ENCODE results near the gene TBCK.

DNA sequence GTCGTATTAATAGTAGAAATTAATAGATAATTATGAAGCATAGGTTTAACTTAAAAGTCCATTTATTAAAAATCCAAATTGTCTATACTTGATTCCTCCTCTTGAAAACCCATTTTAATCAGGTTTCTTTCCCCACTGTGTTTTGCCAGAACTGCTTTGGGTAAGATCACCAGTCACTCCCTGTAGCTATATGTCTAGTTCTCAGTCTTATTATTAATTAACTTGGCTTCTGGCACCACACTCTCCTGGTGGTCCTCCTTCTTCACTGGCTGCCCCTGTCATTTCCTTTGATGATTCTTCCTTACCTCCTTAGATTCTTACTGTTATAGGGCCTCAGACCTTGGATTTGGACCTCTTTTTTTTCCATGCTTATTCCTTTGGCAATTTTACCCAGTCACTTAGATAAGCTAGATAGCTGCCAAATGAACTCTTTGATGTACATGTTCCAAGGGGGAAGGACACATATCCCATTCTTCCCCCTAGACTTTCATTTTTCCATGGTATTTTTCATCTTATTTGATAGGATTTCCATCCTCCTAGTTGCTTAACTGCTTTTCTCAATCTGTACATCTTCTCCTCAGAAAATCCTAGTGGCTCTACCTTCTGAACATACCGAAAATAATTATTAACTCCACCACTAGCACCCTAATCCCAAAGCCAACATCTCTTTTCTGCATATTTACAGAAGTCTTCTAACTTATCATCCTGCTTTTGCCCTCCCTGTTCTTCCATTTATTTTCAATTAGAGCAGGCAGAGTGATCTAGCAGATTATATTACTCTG, 28.0 kb upstream of the TBCK start:
- TF ChIP-seq, protein P1, sequence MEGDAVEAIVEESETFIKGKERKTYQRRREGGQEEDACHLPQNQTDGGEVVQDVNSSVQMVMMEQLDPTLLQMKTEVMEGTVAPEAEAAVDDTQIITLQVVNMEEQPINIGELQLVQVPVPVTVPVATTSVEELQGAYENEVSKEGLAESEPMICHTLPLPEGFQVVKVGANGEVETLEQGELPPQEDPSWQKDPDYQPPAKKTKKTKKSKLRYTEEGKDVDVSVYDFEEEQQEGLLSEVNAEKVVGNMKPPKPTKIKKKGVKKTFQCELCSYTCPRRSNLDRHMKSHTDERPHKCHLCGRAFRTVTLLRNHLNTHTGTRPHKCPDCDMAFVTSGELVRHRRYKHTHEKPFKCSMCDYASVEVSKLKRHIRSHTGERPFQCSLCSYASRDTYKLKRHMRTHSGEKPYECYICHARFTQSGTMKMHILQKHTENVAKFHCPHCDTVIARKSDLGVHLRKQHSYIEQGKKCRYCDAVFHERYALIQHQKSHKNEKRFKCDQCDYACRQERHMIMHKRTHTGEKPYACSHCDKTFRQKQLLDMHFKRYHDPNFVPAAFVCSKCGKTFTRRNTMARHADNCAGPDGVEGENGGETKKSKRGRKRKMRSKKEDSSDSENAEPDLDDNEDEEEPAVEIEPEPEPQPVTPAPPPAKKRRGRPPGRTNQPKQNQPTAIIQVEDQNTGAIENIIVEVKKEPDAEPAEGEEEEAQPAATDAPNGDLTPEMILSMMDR (conservative IDR thresholded peaks at IDR 0.05), result no peak
- no peak for TF ChIP-seq ZFX (IDR thresholded peaks at IDR 0.05)
